IPS-NIHi7 (cell line): ENCODE measurements around the gene RNU1-1.
A peak's percentile ranks its signal among the peaks of the same experiment; 100 is the strongest.
"Not testable (repeated sequence)": the region's sequence is repeated elsewhere in the genome, so short reads cannot be mapped to it uniquely, and the experiment has no call there.

Experiments
- DNase-seq: peaks from one replicate; pipeline ENCODE4 v3.0.0; 2012; ENCODE audit warnings: mixed read lengths; ENCODE audit errors: extremely low spot score

The RNU1-1 gene

DNA sequence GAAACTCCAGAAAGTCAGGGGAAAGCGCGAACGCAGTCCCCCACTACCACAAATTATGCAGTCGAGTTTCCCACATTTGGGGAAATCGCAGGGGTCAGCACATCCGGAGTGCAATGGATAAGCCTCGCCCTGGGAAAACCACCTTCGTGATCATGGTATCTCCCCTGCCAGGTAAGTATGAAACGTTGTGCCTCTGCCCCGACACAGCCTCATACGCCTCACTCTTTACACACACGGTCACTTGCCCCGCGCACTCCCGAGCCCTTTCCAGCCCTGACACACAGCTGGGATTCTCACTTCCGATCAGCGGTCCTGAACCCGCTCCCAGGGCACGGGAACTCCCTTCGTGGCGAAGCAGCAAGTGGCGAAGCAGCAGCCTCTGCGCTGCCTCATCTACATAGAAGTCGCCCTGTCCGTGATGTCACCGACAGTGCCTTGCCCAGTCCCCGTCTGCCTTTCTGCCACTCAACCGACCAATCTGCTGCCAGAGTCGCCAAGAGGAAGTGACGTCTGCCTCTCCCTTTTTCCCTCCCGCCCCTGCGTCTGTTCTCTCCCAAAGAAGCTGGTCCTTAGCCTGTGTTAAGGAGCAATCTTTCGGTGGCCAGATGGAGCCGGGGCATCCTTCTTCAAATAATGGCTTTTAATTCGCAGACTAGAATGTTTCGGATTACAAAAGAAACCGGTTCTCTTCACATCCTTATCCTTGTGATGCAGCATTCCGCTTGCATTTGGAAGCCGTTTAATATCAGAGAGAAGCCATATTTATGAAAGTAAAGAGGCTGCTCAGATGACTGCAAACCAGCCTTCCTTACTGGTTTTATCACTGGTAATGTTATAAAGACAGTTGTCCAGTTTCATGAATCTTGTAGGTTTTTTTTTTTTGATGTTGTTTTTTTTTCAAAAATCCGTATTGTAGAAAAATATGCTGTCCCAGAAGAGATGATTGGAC, at the start of gene RNU1-1:
Gene RNU1-1, minus strand, starts transcription at position 179 of the 949 bp plus-strand sequence.
- not testable (repeated sequence) for DNase-seq

DNA sequence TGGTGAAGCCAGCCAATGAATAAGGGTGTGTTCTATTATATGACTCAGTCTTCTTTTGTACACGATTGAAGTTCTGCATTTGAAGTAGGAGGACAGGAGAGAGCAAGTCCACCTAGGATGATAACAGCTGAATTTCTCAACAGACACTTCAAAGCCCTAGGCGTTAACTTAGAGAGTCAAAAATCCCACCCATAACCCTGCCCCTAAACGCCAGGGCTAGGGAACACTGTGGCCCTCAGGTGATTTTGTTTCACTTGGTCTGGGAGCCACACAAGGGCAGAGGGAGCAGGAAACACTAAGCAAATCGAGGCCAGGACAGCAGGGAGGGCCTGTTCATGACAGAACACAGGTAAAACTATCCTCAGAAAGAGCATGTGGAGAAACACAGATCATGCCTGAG, 47.0 kb upstream of the RNU1-1 start:
- not testable (repeated sequence) for DNase-seq

GRCh38 chr1:16560498-16560897, 46.4 kb upstream of the RNU1-1 start:
- DNase-seq = not testable (repeated sequence)

GRCh38 chr1:16559688-16560087, 45.6 kb upstream of the RNU1-1 start:
- not testable (repeated sequence) for DNase-seq

DNA sequence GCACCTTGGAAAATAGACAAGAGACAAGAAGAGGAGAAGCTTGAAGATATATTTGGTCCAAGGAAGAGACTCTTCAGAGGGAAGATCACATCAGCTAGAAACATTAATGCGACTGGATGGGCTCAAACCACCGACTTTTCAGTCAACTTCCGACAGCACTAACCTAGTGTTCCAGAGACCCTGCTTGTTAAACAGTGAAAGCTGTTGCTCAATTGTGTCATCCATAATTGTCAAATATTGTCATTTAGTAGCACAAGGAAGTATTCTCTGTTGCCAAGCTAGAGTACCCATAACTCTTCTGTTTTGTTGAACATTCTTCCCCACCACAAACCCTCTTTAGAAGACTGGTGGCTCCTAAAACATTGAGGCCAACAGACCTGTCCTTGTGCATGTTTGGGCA, 42.9 kb upstream of the RNU1-1 start:
- DNase-seq = not testable (repeated sequence)

DNA sequence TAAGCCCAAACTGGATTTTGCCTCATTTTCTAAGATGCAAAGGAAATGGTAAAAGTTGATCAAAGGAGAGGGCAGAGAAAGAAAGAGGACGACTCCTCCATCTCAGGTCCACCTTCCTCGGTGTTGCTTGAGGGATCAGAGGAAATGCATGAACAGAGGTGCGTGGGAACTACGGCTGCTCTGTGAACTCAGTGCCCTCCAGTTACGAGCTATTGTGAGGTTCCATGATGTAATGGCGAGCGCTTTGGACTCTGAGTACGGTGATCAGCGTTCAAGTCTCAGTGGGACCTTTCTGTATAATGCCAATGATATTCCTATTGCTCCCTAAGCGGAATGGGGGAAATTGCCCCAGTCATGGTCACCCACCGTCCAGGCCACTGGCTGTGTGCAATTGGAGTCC, 39.2 kb upstream of the RNU1-1 start:
- not testable (repeated sequence) for DNase-seq

DNA sequence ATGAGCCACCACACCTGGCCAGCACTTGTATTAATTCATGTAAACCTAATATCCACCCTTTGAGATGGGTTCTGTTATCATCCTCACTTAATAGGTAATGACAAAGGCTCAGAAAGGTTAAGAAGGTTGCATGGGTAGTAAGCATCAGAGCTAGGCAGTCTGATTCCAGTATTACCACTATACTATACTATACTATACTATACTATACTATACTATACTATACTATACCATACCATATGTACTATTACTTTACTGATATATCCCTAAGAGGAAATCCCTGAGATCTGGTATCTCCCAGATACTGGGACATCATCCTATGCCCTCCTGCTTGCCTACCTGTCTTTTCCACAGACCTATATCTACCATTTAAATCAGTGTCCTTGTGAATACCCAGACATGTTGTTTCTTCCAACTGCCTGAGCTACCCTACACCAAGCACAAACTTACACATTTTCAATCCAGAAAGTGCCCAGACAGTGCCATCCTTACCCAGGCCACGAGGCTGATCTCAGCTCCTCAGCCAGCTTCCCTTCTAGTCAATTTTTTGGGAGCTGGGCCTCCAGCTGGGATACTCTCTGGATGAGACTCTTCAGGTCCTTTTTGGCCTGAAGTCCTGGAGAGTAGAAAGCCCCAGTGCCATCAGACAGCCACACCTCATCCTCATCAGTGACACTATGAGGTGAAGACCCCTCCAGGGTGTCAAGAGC, 36.3 kb upstream of the RNU1-1 start:
- DNase-seq = not testable (repeated sequence)

DNA sequence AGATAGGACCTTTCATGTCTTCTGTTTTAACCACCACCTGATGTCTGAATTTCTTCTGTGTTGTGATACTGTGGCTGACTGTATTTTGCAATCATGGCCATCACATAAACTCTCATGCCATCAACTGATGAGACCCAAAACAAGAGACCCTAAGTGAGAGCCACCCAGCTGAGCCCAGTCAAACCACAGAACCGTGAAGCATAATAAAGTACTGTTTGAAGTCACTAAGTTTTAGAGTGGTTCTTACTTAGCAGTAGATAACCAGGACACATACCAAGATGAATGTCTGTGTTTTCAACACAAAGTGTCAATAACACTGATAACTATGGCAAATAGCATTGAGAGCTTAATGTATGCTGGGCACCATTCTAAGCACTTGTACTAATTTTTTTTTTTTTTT, 35.5 kb upstream of the RNU1-1 start:
- not testable (repeated sequence) for DNase-seq

DNA sequence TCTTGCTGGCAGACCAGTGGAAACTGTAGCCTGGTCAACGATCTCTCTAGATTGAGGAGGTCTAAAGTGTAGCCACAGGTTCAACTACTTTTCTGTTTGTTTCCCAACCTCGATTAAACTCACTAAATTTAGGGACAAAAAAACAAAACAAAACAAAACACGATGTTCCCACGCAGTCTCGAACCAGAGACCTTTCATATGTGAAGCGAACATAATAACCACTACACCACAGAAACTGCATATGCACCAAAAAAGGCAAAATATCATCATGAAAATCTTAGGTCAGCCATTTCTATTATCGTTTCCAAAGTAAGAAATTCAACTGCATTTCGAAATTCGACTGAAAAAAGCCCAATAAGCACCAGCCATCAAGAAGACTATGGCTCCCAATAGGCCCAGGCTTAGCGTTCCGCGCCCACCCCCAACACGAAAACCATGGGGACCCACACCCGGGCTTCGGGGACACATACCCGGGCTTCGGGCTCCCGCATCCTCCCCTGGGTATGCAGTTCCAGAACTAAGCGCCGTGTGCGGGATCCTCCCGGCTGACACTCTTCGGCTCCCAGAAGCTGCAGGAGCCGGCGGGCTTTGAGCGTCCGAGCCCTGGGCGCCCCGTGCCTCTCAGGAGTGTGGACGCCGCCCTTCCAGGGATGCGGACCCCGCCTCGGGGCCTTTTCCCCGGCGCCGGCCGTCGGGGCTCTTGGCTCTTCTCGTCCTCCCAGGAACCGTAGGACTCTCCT, 33.6 kb upstream of the RNU1-1 start:
- DNase-seq = not testable (repeated sequence)

GRCh38 chr1:16545682-16546095, 31.6 kb upstream of the RNU1-1 start:
- peak; percentile 18 for DNase-seq

- not testable (repeated sequence) for DNase-seq
Measured at GRCh38 chr1:16540421-16540893, 26.4 kb upstream of the RNU1-1 start.

GRCh38 chr1:16537528-16537927, 23.4 kb upstream of the RNU1-1 start:
- DNase-seq = not testable (repeated sequence)

DNA sequence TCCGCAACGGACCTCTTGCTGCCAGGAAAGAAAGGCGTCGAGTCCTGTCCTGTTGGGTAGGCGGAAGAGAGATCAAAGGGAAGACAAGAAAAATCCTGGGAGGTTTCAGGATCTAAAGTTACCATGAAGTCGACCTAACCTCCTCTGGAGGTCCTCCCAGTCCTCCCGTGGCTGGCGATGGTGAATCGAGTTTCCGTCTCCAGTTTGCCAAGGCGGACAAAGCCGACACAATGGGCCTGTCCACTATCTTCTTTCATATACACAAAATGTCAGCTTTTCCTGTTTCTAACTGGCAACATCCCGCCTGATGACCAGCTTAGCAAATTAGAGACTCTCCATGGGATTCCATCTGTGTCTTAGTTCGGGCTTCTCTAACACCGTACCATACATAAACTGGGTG, 22.7 kb upstream of the RNU1-1 start:
- not testable (repeated sequence) for DNase-seq

DNA sequence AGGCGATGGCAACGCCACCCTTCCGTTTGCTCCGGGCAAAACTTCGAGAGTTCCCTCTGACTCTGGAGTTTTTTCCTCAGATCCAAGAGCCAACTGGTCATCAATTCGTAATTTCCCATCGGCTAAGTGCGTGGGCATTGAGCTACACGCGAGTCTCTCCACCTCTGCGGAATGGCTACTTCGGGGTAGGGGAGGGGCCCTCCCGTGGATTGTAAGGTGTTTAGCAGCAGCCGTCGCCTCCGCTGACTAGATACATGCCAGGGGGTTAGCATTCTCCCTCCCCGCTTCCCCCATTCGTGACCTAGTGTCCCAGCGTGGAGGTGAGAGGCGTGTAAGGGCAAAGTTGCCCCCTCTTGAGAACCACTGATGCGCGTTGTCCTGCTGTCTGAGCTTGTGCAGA, 21.8 kb upstream of the RNU1-1 start:
- not testable (repeated sequence) for DNase-seq

DNA sequence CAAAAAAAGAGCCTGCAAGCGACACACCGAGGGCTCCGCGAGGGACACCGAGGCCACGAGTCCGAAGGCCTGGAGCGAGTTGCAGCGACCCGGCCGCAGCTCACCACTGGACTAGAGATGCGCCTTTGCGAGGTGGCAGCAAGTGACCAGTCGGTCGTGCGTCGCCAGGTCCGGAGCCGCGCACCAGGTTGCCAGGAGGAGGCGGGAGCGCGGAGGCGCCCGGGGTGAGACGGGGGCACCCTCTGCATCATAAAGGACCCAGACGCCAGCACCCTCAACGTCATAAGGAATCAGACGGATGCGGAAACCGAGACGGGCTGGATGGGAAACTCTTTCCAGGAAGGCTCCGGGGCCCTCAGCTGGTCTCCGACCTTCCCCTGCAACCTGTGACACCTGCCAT, 21.4 kb upstream of the RNU1-1 start:
- not testable (repeated sequence) for DNase-seq

DNA sequence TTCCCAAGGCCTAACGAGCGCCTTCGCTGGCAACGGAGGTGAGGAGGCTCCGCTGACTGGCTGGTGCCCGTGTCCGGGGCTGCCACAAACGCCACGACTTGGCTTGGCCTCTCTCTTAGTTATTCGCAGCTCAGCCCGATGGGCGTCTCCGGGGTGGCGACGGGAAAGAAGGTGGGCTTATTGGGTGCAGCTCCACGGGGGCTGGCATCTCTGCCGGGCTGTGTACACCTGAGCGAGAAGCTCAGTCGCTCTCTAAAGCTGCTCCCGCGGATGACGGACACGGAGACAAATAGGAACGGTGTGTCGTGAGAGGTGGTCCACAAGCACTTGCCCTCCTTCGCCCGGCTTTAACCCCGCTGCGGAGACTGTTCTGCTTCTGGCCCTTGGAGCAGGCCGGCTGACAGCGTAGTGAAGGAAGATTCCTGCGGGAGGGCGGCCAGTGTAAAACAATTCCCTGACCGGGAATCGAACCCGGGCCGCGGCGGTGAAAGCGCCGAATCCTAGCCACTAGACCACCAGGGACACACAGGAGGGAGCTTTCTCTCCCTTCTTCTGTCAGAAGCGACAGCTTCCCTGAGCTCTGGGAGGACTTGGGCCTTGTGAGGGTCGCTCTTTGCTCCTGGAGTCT, 20.9 kb upstream of the RNU1-1 start:
- DNase-seq = not testable (repeated sequence)

DNA sequence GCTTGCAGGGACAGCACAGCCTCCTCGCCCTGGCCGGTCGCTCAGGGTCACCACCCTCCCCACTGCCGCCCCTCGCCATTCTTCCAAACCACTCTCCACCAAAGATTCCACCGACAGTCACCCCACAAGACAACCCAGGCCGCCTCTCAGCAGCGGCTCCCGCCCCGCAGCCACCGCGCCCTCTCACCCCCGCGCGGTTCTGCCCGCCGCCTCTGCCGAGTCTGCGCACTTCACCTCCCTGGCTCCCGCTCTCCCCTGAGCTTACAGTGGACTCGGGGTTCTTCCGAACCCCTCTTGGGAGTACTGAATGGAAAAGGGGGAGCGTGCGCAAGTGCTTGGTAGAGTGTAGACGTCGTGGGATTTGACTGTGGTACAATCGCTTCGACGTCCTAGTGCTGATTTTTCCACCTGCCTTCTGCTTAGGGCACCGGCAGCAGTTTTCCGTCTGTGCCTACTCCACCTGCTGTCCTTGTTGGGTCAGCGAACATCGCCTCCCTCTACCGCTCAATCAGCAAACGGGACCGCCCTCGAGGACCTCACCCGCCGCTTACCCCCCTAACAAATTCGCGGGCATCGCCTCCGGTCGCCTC, 20.2 kb upstream of the RNU1-1 start:
- not testable (repeated sequence) for DNase-seq

GRCh38 chr1:16532235-16532991, 18.3 kb upstream of the RNU1-1 start:
- DNase-seq = not testable (repeated sequence)

DNA sequence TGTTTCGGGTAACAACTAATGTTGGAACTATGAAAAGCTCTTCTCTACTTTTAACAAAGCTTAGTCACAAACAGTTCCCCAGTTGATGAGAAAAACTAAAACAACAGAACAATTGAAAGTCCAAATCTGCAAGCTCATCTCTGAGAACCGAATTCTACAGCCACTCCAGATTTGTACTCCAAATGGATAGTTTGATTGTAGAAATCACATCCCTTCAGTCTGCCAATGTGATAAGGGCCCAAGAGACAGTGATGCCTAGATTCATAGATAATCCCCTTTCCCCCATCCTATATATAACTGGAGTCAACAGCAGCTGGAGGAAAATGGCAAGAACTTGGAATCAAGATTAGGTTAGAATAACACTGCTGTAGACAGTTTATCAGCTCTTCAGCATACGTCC, 14.3 kb upstream of the RNU1-1 start:
- DNase-seq = not testable (repeated sequence)

- DNase-seq = not testable (repeated sequence)
Measured at GRCh38 chr1:16525769-16526168, 11.7 kb upstream of the RNU1-1 start.
